IPS-15b (cell line): ENCODE results near the gene DCDC2.

Experiments
- H3K27me3 ChIP-seq: one replicate; pipeline ENCODE4 v1.6.1; 2013; ENCODE audit warnings: low read length; ENCODE audit not compliant: control insufficient read depth, insufficient read depth
- H3K36me3 ChIP-seq: one replicate; pipeline ENCODE4 v1.6.1; 2013; ENCODE audit warnings: low read length; ENCODE audit not compliant: control insufficient read depth, insufficient read depth
- H3K4me1 ChIP-seq: one replicate; pipeline ENCODE4 v1.6.1; 2013; ENCODE audit warnings: mild to moderate bottlenecking, low read length; ENCODE audit not compliant: control insufficient read depth, insufficient read depth
- H3K4me3 ChIP-seq: one replicate; pipeline ENCODE4 v1.5.1; 2013; ENCODE audit warnings: low read depth, low read length
- H3K9ac ChIP-seq: one replicate; pipeline ENCODE4 v1.6.1; 2013; ENCODE audit warnings: low read depth, mild to moderate bottlenecking, low read length
- H3K9me3 ChIP-seq: one replicate; pipeline ENCODE4 v1.6.1; 2013; ENCODE audit warnings: mild to moderate bottlenecking, low read length; ENCODE audit not compliant: control insufficient read depth, insufficient read depth

The DCDC2 gene

GRCh38 chr6:24193364-24193763 lies 164.5 kb downstream of the DCDC2 start:
- Histone ChIP-seq H3K9me3 (no peaks in the 10 kb centered on the region), H3K4me3 (no peak overlapping the region), H3K27me3 (no peaks in the 10 kb centered on the region), H3K36me3 (no peaks in the 10 kb centered on the region), H3K4me1 (no peaks in the 10 kb centered on the region), H3K9ac (no peak overlapping the region)

GRCh38 chr6:24191346-24191745 lies 166.5 kb downstream of the DCDC2 start:
- no peak overlapping the region for H3K4me3 ChIP-seq
- no peaks in the 10 kb centered on the region for H3K9me3 ChIP-seq
- H3K36me3 ChIP-seq = no peaks in the 10 kb centered on the region
- H3K4me1 ChIP-seq = no peaks in the 10 kb centered on the region
- no peak overlapping the region for H3K9ac ChIP-seq
- H3K27me3 ChIP-seq = no peaks in the 10 kb centered on the region

GRCh38 chr6:24188578-24189080 lies 169.2 kb downstream of the DCDC2 start:
- Histone ChIP-seq H3K9me3 (no peaks in the 10 kb centered on the region), H3K4me1 (no peaks in the 10 kb centered on the region), H3K9ac (no peak overlapping the region), H3K4me3 (no peak overlapping the region), H3K36me3 (no peaks in the 10 kb centered on the region), H3K27me3 (no peaks in the 10 kb centered on the region)

GRCh38 chr6:24187965-24188577 lies 169.8 kb downstream of the DCDC2 start:
- no peaks in the 10 kb centered on the region for H3K9me3 ChIP-seq
- no peak overlapping the region for H3K9ac ChIP-seq
- no peaks in the 10 kb centered on the region for H3K27me3 ChIP-seq
- H3K4me1 ChIP-seq = no peaks in the 10 kb centered on the region
- H3K36me3 ChIP-seq = no peaks in the 10 kb centered on the region
- H3K4me3 ChIP-seq = no peak overlapping the region

GRCh38 chr6:24186349-24186748 lies 171.5 kb downstream of the DCDC2 start:
- H3K36me3 ChIP-seq = no peaks in the 10 kb centered on the region
- H3K9ac ChIP-seq = no peak overlapping the region

GRCh38 chr6:24183584-24183983 lies 174.3 kb downstream of the DCDC2 start:
- H3K4me3 ChIP-seq = no peak overlapping the region
- no peaks in the 10 kb centered on the region for H3K36me3 ChIP-seq
- no peaks in the 10 kb centered on the region for H3K27me3 ChIP-seq
- no peak overlapping the region for H3K9ac ChIP-seq
- H3K4me1 ChIP-seq = no peaks in the 10 kb centered on the region
- no peaks in the 10 kb centered on the region for H3K9me3 ChIP-seq

More at GRCh38 chr6:24186349-24186748, 171.5 kb downstream of the DCDC2 start:
- Histone ChIP-seq H3K4me3 (no peak overlapping the region), H3K9me3 (no peaks in the 10 kb centered on the region), H3K4me1 (no peaks in the 10 kb centered on the region), H3K27me3 (no peaks in the 10 kb centered on the region)

- no peaks in the 10 kb centered on the region for H3K9me3 ChIP-seq
- no peaks in the 10 kb centered on the region for H3K27me3 ChIP-seq
- no peaks in the 10 kb centered on the region for H3K36me3 ChIP-seq
- H3K9ac ChIP-seq = no peak overlapping the region
- no peaks in the 10 kb centered on the region for H3K4me1 ChIP-seq
- H3K4me3 ChIP-seq = no peak overlapping the region
These were observed 200.0 kb downstream of the DCDC2 start for GRCh38 chr6:24157886-24158285.

- Histone ChIP-seq H3K9ac (no peak overlapping the region), H3K9me3 (no peaks in the 10 kb centered on the region), H3K27me3 (no peaks in the 10 kb centered on the region), H3K4me3 (no peak overlapping the region), H3K4me1 (no peaks in the 10 kb centered on the region), H3K36me3 (no peaks in the 10 kb centered on the region)
These were observed 203.7 kb downstream of the DCDC2 start for GRCh38 chr6:24154121-24154520.

GRCh38 chr6:24152014-24152413 lies 205.8 kb downstream of the DCDC2 start:
- H3K9ac ChIP-seq = no peak overlapping the region
- no peaks in the 10 kb centered on the region for H3K27me3 ChIP-seq
- no peak overlapping the region for H3K4me3 ChIP-seq
- no peaks in the 10 kb centered on the region for H3K9me3 ChIP-seq
- H3K4me1 ChIP-seq = no peaks in the 10 kb centered on the region
- H3K36me3 ChIP-seq = no peaks in the 10 kb centered on the region

GRCh38 chr6:24149836-24150235 lies 208.0 kb downstream of the DCDC2 start:
- Histone ChIP-seq H3K4me3 (no peak overlapping the region), H3K4me1 (no peaks in the 10 kb centered on the region), H3K27me3 (no peaks in the 10 kb centered on the region), H3K36me3 (no peaks in the 10 kb centered on the region), H3K9me3 (no peaks in the 10 kb centered on the region), H3K9ac (no peak overlapping the region)

- H3K9me3 ChIP-seq = no peaks in the 10 kb centered on the region
- no peaks in the 10 kb centered on the region for H3K36me3 ChIP-seq
- H3K4me3 ChIP-seq = no peak overlapping the region
- H3K27me3 ChIP-seq = no peaks in the 10 kb centered on the region
- no peak overlapping the region for H3K9ac ChIP-seq
- H3K4me1 ChIP-seq = no peaks in the 10 kb centered on the region
These were observed 208.6 kb downstream of the DCDC2 start for GRCh38 chr6:24149296-24149695.

- Histone ChIP-seq H3K4me3 (no peak overlapping the region), H3K4me1 (no peaks in the 10 kb centered on the region), H3K27me3 (no peaks in the 10 kb centered on the region), H3K36me3 (no peaks in the 10 kb centered on the region), H3K9ac (no peak overlapping the region), H3K9me3 (no peaks in the 10 kb centered on the region)
These were observed 209.2 kb downstream of the DCDC2 start for GRCh38 chr6:24148684-24149083.
